Measurements from ENCODE around the gene ISG20L2.

ISG20L2 gene

GRCh38 chr1:156751757-156752481 is 23.4 kb upstream of the ISG20L2 start:
- peak overlapping the region; percentile 87 for H3K4me2 ChIP-seq (ENCODE audit: low read depth, low read length)
- H3K79me2 ChIP-seq (ENCODE audit: low read length): peaks cover 60% of the 10 kb centered on the region
- H3K9ac ChIP-seq (ENCODE audit: low read length): peak overlapping the region; percentile 85
- H3K9me3 ChIP-seq (replicated peaks; ENCODE audit: insufficient read depth, low read length): no peaks in the 10 kb centered on the region
- H2AFZ ChIP-seq (ENCODE audit: low read length): peak overlapping the region; percentile 91
- DNase-seq: peak; percentile 99
- TF ChIP-seq EZH2 (optimal IDR thresholded peaks at IDR 0.05; ENCODE audit: low read depth, low read length) (no peak), CTCF (IDR thresholded peaks at IDR 0.05; ENCODE audit: low read length) (no peak), EZH2phosphoT487 (IDR thresholded peaks at IDR 0.05; ENCODE audit: low read length) (no peak)
- no peaks in the 10 kb centered on the region for H3K27me3 ChIP-seq (replicated peaks; ENCODE audit: insufficient read depth, low read length)
- H4K20me1 ChIP-seq (ENCODE audit: insufficient read depth, low read length): no peaks in the 10 kb centered on the region
- H3K36me3 ChIP-seq (replicated peaks; ENCODE audit: insufficient read depth, low read length): no peaks in the 10 kb centered on the region
- H3K4me1 ChIP-seq (ENCODE audit: low read length): peaks cover 32% of the 10 kb centered on the region
- H3K4me3 ChIP-seq (ENCODE audit: low read length): peak overlapping the region; percentile 94
- H3K9me2 ChIP-seq (replicated peaks; ENCODE audit: insufficient read depth, low read length): no peaks in the 10 kb centered on the region
- H3K27ac ChIP-seq (ENCODE audit: low read length): peak overlapping the region; percentile 47; the same call in 1 of the 2 replicates
- H3F3A ChIP-seq (ENCODE audit: insufficient read depth, low read length): peaks cover 32% of the 10 kb centered on the region

- H3K9me3 ChIP-seq (replicated peaks; ENCODE audit: insufficient read depth, low read length): no peaks in the 10 kb centered on the region
- H3K4me2 ChIP-seq (ENCODE audit: low read depth, low read length): peak within 1 kb of the TSS; percentile 87
- peak within 1 kb of the TSS; percentile 94 for H3K4me3 ChIP-seq (ENCODE audit: low read length)
- peak within 1 kb of the TSS; percentile 73 for H3K27ac ChIP-seq (ENCODE audit: low read length)
- no peaks in the 10 kb centered on the region for H3K9me2 ChIP-seq (replicated peaks; ENCODE audit: insufficient read depth, low read length)
- H3F3A ChIP-seq (ENCODE audit: insufficient read depth, low read length): peaks cover 32% of the 10 kb centered on the region
- H2AFZ ChIP-seq (ENCODE audit: low read length): peak within 1 kb of the TSS; percentile 91
- no peak for TF ChIP-seq EZH2phosphoT487 (IDR thresholded peaks at IDR 0.05; ENCODE audit: low read length)
- TF ChIP-seq CTCF (IDR thresholded peaks at IDR 0.05; ENCODE audit: low read length): no peak
- TF ChIP-seq EZH2 (optimal IDR thresholded peaks at IDR 0.05; ENCODE audit: low read depth, low read length): no peak
- no peaks in the 10 kb centered on the region for H4K20me1 ChIP-seq (ENCODE audit: insufficient read depth, low read length)
- no peaks in the 10 kb centered on the region for H3K27me3 ChIP-seq (replicated peaks; ENCODE audit: insufficient read depth, low read length)
- H3K9ac ChIP-seq (ENCODE audit: low read length): peak within 1 kb of the TSS; percentile 88
- DNase-seq: no peak
- H3K4me1 ChIP-seq (ENCODE audit: low read length): peaks cover 36% of the 10 kb centered on the region
- H3K36me3 ChIP-seq (replicated peaks; ENCODE audit: insufficient read depth, low read length): no peaks in the 10 kb centered on the region
- peaks cover 65% of the 10 kb centered on the region for H3K79me2 ChIP-seq (ENCODE audit: low read length)
Observed at GRCh38 chr1:156751451-156751756, 22.8 kb upstream of the ISG20L2 start, which contains the start of gene HDGF. HDGF (minus strand) TSS chr1:156751675; CDS start chr1:156751429, 246 bp downstream.

- Histone ChIP-seq H3K9me2 (replicated peaks; ENCODE audit: insufficient read depth, low read length) (no peaks in the 10 kb centered on the region), H3K79me2 (ENCODE audit: low read length) (peaks cover 70% of the 10 kb centered on the region), H2AFZ (ENCODE audit: low read length) (peak overlapping the region; percentile 32), H4K20me1 (ENCODE audit: insufficient read depth, low read length) (no peaks in the 10 kb centered on the region), H3K4me2 (ENCODE audit: low read depth, low read length) (peak overlapping the region; percentile 81), H3K27ac (ENCODE audit: low read length) (peak overlapping the region; percentile 73), H3K9me3 (replicated peaks; ENCODE audit: insufficient read depth, low read length) (no peaks in the 10 kb centered on the region), H3K27me3 (replicated peaks; ENCODE audit: insufficient read depth, low read length) (no peaks in the 10 kb centered on the region), H3K4me3 (ENCODE audit: low read length) (peak overlapping the region; percentile 86), H3K4me1 (ENCODE audit: low read length) (peaks cover 42% of the 10 kb centered on the region), H3K36me3 (replicated peaks; ENCODE audit: insufficient read depth, low read length) (no peaks in the 10 kb centered on the region), H3F3A (ENCODE audit: insufficient read depth, low read length) (peaks cover 32% of the 10 kb centered on the region), H3K9ac (ENCODE audit: low read length) (peak overlapping the region; percentile 88)
- peak; percentile 52 for DNase-seq
- TF ChIP-seq EZH2phosphoT487 (IDR thresholded peaks at IDR 0.05; ENCODE audit: low read length) (no peak), CTCF (IDR thresholded peaks at IDR 0.05; ENCODE audit: low read length) (no peak), EZH2 (optimal IDR thresholded peaks at IDR 0.05; ENCODE audit: low read depth, low read length) (no peak)
Observed at GRCh38 chr1:156750711-156751450, 22.3 kb upstream of the ISG20L2 start.

All from MM.1S (cell line).